Islet of Langerhans (tissue), 1 donor: ENCODE results near the gene MSL2.
A peak's percentile ranks its signal among the peaks of the same experiment; 100 is the strongest.
"Not testable (repeated sequence)": the region's sequence is repeated elsewhere in the genome, so short reads cannot be mapped to it uniquely, and the experiment has no call there.

ENCODE experiments used
- FAIRE-seq: peaks from one replicate; lab custom pipeline; 2011; peaks lifted over from hg19 to GRCh38; lab: Jason Lieb, UNC

Gene MSL2

GRCh38 chr3:136196064-136196400 lies at the start of gene MSL2:
Gene MSL2 (minus strand): TSS chr3:136196335. CDS start chr3:136195113, 1,222 bp downstream.
- no peak for FAIRE-seq

GRCh38 chr3:136245691-136246090 lies 49.6 kb upstream of the MSL2 start:
- no peak for FAIRE-seq

- FAIRE-seq: no peak
These were observed 43.0 kb upstream of the MSL2 start for GRCh38 chr3:136239094-136239493.

- FAIRE-seq: no peak
These were observed 42.0 kb upstream of the MSL2 start for GRCh38 chr3:136237961-136238649.

- FAIRE-seq: no peak
These were observed 41.0 kb upstream of the MSL2 start for GRCh38 chr3:136237103-136237502.

- FAIRE-seq: no peak
These were observed 40.0 kb upstream of the MSL2 start for GRCh38 chr3:136236109-136236508.

GRCh38 chr3:136235545-136235944 lies 39.4 kb upstream of the MSL2 start:
- FAIRE-seq: no peak

- FAIRE-seq: no peak
These were observed 36.3 kb upstream of the MSL2 start for GRCh38 chr3:136232413-136232812.

GRCh38 chr3:136222746-136223145 lies 26.6 kb upstream of the MSL2 start:
- not testable (repeated sequence) for FAIRE-seq

GRCh38 chr3:136211547-136211946 lies 15.4 kb upstream of the MSL2 start:
- FAIRE-seq: no peak

GRCh38 chr3:136209921-136210320 lies 13.8 kb upstream of the MSL2 start:
- FAIRE-seq: no peak

- FAIRE-seq: no peak
These were observed 11.5 kb upstream of the MSL2 start for GRCh38 chr3:136207489-136208115.

GRCh38 chr3:136199219-136199618 lies 3.1 kb upstream of the MSL2 start:
- not testable (repeated sequence) for FAIRE-seq

GRCh38 chr3:136198462-136199078 lies 2.4 kb upstream of the MSL2 start:
- not testable (repeated sequence) for FAIRE-seq

- peak; percentile 5 for FAIRE-seq
These were observed 1.1 kb upstream of the MSL2 start for GRCh38 chr3:136197159-136197793.

- FAIRE-seq: no peak
These were observed 445 bp upstream of the MSL2 start for GRCh38 chr3:136196401-136197158.

GRCh38 chr3:136195258-136196063 lies 674 bp downstream of the MSL2 start:
- no peak for FAIRE-seq

GRCh38 chr3:136194409-136195257 lies 1.5 kb downstream of the MSL2 start:
- no peak for FAIRE-seq

- no peak for FAIRE-seq
These were observed 2.7 kb downstream of the MSL2 start for GRCh38 chr3:136193278-136194054.

GRCh38 chr3:136192831-136193230 lies 3.3 kb downstream of the MSL2 start:
- FAIRE-seq: no peak
